Esophagus squamous epithelium (tissue), 5 donors: ENCODE measurements around the gene CYLD. TPM values are rescaled to one million over a fixed set of nuclear protein-coding genes. Genes with fewer than 3 reads are reported as not detected.
A peak's percentile ranks its signal among the peaks of the same experiment; 100 is the strongest.

ENCODE experiments used
- DNase-seq: peaks from one replicate; lab custom pipeline; 2025; lab: John Stamatoyannopoulos, UW
- H3K27ac ChIP-seq, 4 donors: fragments of 200-600 bp; sonication (generic); one replicate each; pipeline ENCODE4 v1.5.1; 2016 to 2019; ENCODE audit warnings: mild to moderate bottlenecking in 1 of 4
- H3K27me3 ChIP-seq, 4 donors: fragments of 200-600 bp; sonication (generic); 1 replicate in 3 of 4; 2 replicates in 1 of 4; pipeline versions ENCODE4 v1.5.1 to v1.6.0; 2017 to 2021; ENCODE audit warnings: antibody characterized with exemption in 1 of 4
- H3K36me3 ChIP-seq, 3 donors: fragments of 200-600 bp; sonication (generic); one replicate each; pipeline ENCODE4 v1.5.1; 2016 to 2019
- H3K4me1 ChIP-seq, 3 donors: fragments of 200-600 bp; sonication (generic); one replicate each; pipeline ENCODE4 v1.5.1; 2017 to 2019
- H3K4me3 ChIP-seq, 4 donors: fragments of 200-600 bp; sonication (generic); 1 replicate in 3 of 4; 2 replicates in 1 of 4; pipeline ENCODE4 v1.5.1; 2016 to 2019; ENCODE audit warnings: mild to moderate bottlenecking in 2 of 4, moderate library complexity in 1 of 4
- H3K9me3 ChIP-seq, 3 donors: fragments of 200-600 bp; sonication (generic); one replicate each; pipeline ENCODE4 v1.5.1; 2016 to 2019
- POLR2A ChIP-seq, 4 donors: fragments of 450-650 bp; IDR thresholded peaks; one replicate each; pipeline ENCODE4 v1.6.1; 2017; ENCODE audit warnings: antibody characterized with exemption in 4 of 4, mild to moderate bottlenecking in 4 of 4, moderate library complexity in 3 of 4
- WGBS, 2 donors: methylation state at CpG; one replicate each; pipeline ENCODE4 v1.1.5; 2018; 5-methylcytosine and 5-hydroxymethylcytosine counted together
- intact Hi-C: fragments of 100-400 bp; cut with DNase I; formaldehyde crosslinking; loops from one replicate; pipeline ENCODE4 v1.15.0; 2022
- total RNA-seq, 4 donors: library from RNA; depleted of rRNA; stranded (reverse); fragments of >200 nt; gene quantifications; one replicate each; pipeline ENCODE4 v1.1.0, GENCODE V29; 2016
- TF ChIP-seq, protein P1 (sequence below), 6 experiments: fragments of 450-650 bp in 4 of 6; fragments of 200-600 bp in 2 of 6; sonication (generic) in 2 of 6; IDR thresholded peaks; one replicate each; pipeline ENCODE4 v1.5.1; 2016 to 2019; ENCODE audit warnings: antibody characterized with exemption in 6 of 6, mild to moderate bottlenecking in 4 of 6, moderate library complexity in 4 of 6
- donor health status: DM: yes; HTN: yes; CAD: no.

CYLD gene
- total RNA-seq, 4 donors from 2014 or later: 22.6 to 45.9 (median 36.0) TPM

GRCh38 chr16:50747207-50747956 is 5.5 kb downstream of the CYLD start:
- no peak for DNase-seq
- H3K27me3 ChIP-seq: no peaks in the 10 kb centered on the region
- WGBS, 2 donors: 50 to 53% methylated on average over 7 of the region's 7 CpGs
- peaks cover 0 to 85% (median 26%) of the 10 kb centered on the region in 3 donors for H3K4me1 ChIP-seq
- TF ChIP-seq, protein P1, sequence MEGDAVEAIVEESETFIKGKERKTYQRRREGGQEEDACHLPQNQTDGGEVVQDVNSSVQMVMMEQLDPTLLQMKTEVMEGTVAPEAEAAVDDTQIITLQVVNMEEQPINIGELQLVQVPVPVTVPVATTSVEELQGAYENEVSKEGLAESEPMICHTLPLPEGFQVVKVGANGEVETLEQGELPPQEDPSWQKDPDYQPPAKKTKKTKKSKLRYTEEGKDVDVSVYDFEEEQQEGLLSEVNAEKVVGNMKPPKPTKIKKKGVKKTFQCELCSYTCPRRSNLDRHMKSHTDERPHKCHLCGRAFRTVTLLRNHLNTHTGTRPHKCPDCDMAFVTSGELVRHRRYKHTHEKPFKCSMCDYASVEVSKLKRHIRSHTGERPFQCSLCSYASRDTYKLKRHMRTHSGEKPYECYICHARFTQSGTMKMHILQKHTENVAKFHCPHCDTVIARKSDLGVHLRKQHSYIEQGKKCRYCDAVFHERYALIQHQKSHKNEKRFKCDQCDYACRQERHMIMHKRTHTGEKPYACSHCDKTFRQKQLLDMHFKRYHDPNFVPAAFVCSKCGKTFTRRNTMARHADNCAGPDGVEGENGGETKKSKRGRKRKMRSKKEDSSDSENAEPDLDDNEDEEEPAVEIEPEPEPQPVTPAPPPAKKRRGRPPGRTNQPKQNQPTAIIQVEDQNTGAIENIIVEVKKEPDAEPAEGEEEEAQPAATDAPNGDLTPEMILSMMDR (IDR thresholded peaks at IDR 0.05): peak; percentile 18 to 57 (median 41)
- TF ChIP-seq POLR2A (IDR thresholded peaks at IDR 0.05): no peak
- intact Hi-C loops: no loop called here
- H3K4me3 ChIP-seq: no peak overlapping the region
- H3K27ac ChIP-seq: peak overlapping the region in 2 of 4 donors; percentile 16 to 23
- peaks cover 3 to 31% (median 4%) of the 10 kb centered on the region in 3 donors for H3K36me3 ChIP-seq
- H3K9me3 ChIP-seq: no peaks in the 10 kb centered on the region

- H3K4me3 ChIP-seq: no peak overlapping the region
- TF ChIP-seq, protein P1 (IDR thresholded peaks at IDR 0.05): no peak
- TF ChIP-seq POLR2A (IDR thresholded peaks at IDR 0.05): no peak
- DNase-seq: no peak
- H3K27me3 ChIP-seq: no peaks in the 10 kb centered on the region
- H3K36me3 ChIP-seq: peaks cover 0 to 62% (median 4%) of the 10 kb centered on the region in 3 donors
- no peak overlapping the region for H3K27ac ChIP-seq
- H3K9me3 ChIP-seq: no peaks in the 10 kb centered on the region
- intact Hi-C loops: no loop called here
- 37 to 41% methylated on average over 6 of the region's 6 CpGs for whole genome bisulfite sequencing, 2 donors
- peaks cover 0 to 53% (median 11%) of the 10 kb centered on the region in 3 donors for H3K4me1 ChIP-seq
Measured at GRCh38 chr16:50751528-50751927, 9.6 kb downstream of the CYLD start.

DNA sequence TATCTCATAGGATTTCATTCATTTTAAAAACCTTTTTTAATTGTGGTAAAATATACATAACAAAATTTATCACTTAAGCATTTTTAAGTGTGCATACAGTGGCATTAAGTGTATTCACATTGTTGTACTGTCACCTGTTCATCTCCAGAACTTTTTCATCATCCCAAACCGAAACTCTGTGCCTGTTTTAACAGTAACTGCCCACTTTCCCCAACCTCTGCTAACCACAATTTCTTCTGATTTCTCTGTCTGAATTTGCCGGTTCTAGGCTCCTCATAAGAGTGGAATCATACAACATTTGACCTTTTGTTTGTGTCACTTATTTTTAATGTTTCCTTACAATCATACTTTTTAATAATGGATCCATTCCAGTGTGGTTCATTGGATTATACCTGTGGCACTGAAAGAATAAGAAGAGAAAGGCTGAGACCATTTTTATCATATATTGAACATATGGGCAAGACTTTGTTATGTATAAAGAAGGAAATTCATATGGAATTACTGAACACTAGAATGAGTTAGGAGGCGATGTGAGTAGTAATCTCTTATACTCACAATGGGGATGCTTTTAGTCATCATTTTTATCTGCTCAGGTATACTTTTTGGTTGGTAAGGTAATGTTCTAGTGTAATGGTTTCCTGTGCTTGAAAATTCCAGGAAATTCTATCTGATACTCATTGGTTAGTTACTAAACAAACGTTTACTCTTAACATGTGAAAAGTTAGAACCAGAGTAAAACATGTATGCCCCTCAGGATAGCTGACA is 10.8 kb downstream of the CYLD start:
- no peak for DNase-seq
- H3K4me3 ChIP-seq: no peak overlapping the region
- no peaks in the 10 kb centered on the region for H3K27me3 ChIP-seq
- WGBS, 2 donors: 73 to 75% methylated on average over 4 of the region's 4 CpGs
- H3K36me3 ChIP-seq: peaks cover 0 to 65% (median 4%) of the 10 kb centered on the region in 3 donors
- TF ChIP-seq, protein P1 (IDR thresholded peaks at IDR 0.05): no peak
- no peak for TF ChIP-seq POLR2A (IDR thresholded peaks at IDR 0.05)
- H3K27ac ChIP-seq: no peak overlapping the region
- intact Hi-C loops: no loop called here
- H3K9me3 ChIP-seq: no peaks in the 10 kb centered on the region
- peaks cover 0 to 52% (median 11%) of the 10 kb centered on the region in 3 donors for H3K4me1 ChIP-seq

DNA sequence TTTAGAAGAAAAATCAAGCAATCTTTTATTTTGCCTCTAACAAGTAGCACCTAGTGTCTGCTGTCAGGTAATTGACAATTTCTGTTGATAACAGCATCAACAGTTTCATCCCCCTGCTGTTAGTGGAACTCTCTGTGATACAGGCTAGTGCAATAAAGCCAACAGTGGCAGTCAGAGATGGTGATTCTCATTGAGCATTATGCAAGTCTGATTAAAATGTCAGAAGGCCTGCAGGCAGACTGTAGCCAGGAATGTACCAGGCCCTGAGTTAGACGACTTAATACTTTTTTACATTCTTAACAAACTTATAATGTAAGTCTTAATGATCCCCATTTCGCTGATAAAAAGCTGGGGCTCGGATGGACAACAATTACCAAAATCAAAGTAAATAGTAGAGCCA is 14.6 kb downstream of the CYLD start:
- no peaks in the 10 kb centered on the region for H3K27me3 ChIP-seq
- H3K4me1 ChIP-seq: peaks cover 0 to 20% (median 2%) of the 10 kb centered on the region in 3 donors
- peaks cover 0 to 87% (median 3%) of the 10 kb centered on the region in 3 donors for H3K36me3 ChIP-seq
- H3K9me3 ChIP-seq: no peaks in the 10 kb centered on the region
- H3K4me3 ChIP-seq: no peak overlapping the region
- no peak for TF ChIP-seq POLR2A (IDR thresholded peaks at IDR 0.05)
- TF ChIP-seq, protein P1 (IDR thresholded peaks at IDR 0.05): no peak
- WGBS, 2 donors: 65 to 69% methylated on average over 3 of the region's 3 CpGs
- no peak for DNase-seq
- intact Hi-C loops: no loop called here
- no peak overlapping the region for H3K27ac ChIP-seq

DNA sequence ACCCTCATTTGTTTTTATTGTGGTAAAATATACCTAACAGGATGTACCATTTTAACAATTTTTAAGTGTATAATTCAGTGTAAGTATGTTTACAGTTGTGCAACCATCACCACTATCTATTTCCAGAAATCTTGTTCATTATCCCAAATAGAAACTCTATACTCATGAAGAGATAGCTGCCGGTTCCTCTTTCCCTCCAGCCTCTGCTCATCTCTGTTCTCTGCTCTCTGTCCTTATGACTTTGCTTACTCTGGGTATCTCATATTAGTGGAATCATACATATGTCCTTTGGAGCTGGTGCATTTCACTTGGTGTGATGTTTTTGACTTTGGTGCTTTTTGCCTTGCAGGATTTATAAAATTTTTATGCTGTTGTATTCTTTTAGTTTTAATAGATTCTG is 19.4 kb downstream of the CYLD start:
- Histone ChIP-seq H3K27me3 (no peaks in the 10 kb centered on the region), H3K4me3 (no peak overlapping the region), H3K4me1 (peaks cover 0 to 37% (median 7%) of the 10 kb centered on the region in 3 donors), H3K27ac (no peak overlapping the region), H3K36me3 (peaks cover 0 to 59% (median 5%) of the 10 kb centered on the region in 3 donors), H3K9me3 (peaks cover 0 to 4% (median 4%) of the 10 kb centered on the region in 3 donors)
- intact Hi-C loops: no loop called here
- no peak for TF ChIP-seq POLR2A (IDR thresholded peaks at IDR 0.05)
- TF ChIP-seq, protein P1 (IDR thresholded peaks at IDR 0.05): no peak
- DNase-seq: no peak
- 55 to 63% methylated on average over 1 of the region's 1 CpG for WGBS, 2 donors
